LNCaP clone FGC (cell line): Measurements from ENCODE around the gene ETV6.
"Not testable (repeated sequence)": the region's sequence is repeated elsewhere in the genome, so short reads cannot be mapped to it uniquely, and the experiment has no call there.

Experiments
- DNase-seq: peaks from one replicate; pipeline ENCODE4 v3.0.0-alpha.2; 2011; ENCODE audit warnings: low read depth
- H3K4me3 ChIP-seq: 2 replicates; pipeline ENCODE4 v1.5.1; 2011; ENCODE audit warnings: mild to moderate bottlenecking, low read depth, low read length, control low read depth
- TF ChIP-seq, protein P1 (sequence below): IDR thresholded peaks from 2 replicates; pipeline ENCODE4 v1.5.1; 2012; ENCODE audit warnings: mild to moderate bottlenecking; ENCODE audit not compliant: control insufficient read depth, insufficient read depth; ENCODE audit errors: extremely low read depth

ETV6 gene

DNA sequence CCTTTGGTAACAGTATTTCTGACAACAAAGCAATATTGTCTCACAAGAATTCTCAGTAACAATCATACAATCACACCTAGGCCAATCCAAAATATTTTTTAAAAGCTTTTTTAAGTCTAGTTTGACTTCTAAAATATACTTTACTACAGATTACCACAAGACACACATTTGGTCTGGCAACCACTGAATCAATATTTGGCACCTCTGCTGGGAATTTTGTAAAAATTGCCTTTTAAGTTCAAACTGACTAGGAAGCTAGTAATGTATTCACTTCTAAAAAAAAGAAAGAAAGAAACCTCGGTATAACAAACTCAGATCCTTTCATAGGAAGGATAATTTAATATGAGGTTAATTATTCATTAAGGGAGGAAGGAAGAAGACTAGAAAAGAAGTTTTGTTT, 18.2 kb upstream of the ETV6 start:
- TF ChIP-seq, protein P1, sequence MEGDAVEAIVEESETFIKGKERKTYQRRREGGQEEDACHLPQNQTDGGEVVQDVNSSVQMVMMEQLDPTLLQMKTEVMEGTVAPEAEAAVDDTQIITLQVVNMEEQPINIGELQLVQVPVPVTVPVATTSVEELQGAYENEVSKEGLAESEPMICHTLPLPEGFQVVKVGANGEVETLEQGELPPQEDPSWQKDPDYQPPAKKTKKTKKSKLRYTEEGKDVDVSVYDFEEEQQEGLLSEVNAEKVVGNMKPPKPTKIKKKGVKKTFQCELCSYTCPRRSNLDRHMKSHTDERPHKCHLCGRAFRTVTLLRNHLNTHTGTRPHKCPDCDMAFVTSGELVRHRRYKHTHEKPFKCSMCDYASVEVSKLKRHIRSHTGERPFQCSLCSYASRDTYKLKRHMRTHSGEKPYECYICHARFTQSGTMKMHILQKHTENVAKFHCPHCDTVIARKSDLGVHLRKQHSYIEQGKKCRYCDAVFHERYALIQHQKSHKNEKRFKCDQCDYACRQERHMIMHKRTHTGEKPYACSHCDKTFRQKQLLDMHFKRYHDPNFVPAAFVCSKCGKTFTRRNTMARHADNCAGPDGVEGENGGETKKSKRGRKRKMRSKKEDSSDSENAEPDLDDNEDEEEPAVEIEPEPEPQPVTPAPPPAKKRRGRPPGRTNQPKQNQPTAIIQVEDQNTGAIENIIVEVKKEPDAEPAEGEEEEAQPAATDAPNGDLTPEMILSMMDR: no peak
- no peak for DNase-seq
- H3K4me3 ChIP-seq: no peak overlapping the region

DNA sequence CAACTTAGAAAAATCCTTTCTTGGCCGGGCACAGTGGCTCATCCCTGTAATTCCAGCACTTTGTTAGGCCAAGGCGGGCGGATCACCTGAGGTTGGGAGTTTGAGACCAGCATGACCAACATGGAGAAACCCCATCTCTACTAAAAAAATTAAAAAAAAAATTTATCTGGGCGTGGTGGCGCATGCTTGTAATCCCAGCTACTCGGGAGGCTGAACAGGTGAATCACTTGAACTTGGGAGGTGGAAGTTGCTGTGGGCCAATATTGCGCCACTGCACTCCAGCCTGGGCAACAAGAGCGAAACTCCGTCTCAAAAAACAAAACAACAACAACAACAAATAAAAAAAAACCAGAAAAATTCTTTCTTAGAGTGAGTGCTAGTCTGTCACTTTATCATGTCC, 17.6 kb upstream of the ETV6 start:
- not testable (repeated sequence) for H3K4me3 ChIP-seq, DNase-seq

DNA sequence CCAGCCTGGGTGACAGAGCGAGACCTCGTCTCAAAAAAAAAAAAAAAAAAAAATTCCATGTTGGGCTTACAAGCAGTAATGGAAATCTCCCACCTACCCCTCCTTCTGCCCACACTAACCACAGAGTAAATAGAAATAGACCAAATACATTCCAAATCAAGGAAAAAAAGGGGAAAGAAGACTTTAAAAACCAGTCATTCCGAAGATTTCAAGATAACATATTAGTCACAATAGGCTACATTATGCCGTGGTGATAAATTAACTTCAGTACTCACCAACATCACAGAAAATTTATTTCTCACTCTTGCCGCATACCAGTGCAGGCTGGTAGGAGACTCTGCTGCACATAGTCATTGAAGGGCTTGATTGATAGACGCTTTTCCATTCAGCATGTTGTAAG, 15.5 kb upstream of the ETV6 start:
- DNase-seq: no peak
- H3K4me3 ChIP-seq: no peak overlapping the region
- TF ChIP-seq, protein P1: no peak

DNA sequence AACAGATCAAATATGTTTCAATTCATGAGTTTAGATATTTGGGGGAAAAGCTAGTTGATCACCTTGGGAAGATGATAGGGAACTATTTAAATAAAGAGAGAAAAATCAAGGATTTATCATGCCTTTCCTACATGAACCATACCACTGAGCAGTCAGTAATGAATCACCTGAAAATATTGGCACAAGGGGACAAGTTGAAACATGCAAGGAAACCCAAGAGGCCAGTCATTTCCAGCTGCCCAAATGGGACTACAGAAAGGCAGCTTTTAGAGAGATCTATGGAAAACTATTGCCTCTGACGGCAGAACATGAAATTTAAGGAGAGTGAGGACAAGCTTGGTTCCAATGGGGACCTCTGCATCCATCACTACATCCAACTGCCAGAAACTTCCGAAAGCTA, 14.1 kb upstream of the ETV6 start:
- TF ChIP-seq, protein P1: no peak
- H3K4me3 ChIP-seq: no peak overlapping the region
- no peak for DNase-seq

DNA sequence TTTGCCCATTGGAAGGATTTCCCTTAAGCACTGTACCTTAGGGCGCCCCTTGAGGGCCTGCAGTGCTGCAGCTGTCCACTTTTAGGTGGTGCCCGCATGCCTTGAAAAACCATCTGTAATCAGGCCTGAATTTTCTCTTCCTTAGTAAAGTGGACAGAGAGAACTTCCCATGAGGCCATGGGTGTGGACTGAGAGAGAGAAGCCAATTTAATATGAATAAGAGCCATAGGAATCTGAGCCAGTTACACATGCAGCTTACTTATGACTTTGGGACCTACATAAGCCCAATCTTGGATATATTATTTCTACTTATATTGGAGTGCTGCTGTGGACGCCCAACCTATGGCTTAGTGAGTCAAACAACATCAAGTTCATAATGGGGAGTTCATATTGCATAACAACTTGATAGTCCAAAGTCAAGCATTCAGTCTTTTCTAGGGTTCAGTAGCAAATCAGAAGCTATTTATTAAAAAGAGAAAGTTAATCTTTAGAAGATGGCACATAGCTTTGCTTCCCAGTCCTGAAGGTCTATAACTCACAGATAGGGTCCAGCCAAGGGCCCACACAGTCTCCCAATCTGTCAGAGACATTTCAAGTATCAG, 11.1 kb upstream of the ETV6 start:
- no peak overlapping the region for H3K4me3 ChIP-seq
- DNase-seq: no peak
- TF ChIP-seq, protein P1: no peak

DNA sequence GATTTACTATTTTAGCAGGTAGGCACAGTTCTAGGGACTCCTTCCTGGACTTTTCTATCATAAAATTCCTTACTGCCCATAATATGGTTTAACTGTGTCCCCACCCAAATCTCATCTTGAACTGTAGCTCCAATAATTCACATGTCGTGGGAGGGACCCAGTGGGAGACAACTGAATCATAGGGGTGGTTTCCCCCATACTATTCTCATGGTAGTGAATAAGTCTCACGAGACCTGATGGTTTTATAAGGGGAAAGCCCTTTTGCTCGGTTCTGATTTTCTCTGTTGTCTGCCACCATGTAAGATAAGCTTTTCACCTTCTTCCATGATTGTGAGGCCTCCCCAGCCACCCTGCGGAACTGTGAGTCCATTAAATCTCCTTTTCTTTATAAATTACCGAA, 10.0 kb upstream of the ETV6 start:
- H3K4me3 ChIP-seq: no peak overlapping the region
- TF ChIP-seq, protein P1: no peak
- no peak for DNase-seq

DNA sequence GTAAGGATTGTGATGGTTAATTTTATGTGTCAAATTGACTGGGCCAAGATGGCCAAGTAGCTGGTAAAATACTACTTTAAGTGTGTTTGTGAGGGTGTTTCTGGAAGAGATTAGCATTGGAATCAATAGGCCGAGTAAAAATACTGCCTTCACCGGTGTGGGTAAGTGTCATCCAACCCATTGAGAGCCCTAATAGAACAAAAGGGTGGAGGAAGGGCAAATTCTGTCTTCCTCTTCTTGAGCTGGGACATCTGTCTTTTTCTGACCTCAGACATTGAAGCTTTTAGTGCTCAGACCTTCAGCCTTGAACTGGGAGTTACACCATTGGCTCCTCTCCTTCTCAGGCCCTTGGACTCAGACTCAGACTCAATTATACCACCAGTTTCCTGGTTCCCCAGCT, 8.0 kb upstream of the ETV6 start:
- TF ChIP-seq, protein P1: no peak
- DNase-seq: no peak

More for the DNA sequence above, 8.0 kb upstream of the ETV6 start:
- H3K4me3 ChIP-seq: no peak overlapping the region
